ENCODE results near the gene MGRN1. TPM values are rescaled to one million over a fixed set of nuclear protein-coding genes. Genes with fewer than 3 reads are reported as not detected.

MGRN1 gene
- total and polyA plus RNA-seq, 2 experiments from 2014 or later, result 14.0 to 26.4 TPM

DNA sequence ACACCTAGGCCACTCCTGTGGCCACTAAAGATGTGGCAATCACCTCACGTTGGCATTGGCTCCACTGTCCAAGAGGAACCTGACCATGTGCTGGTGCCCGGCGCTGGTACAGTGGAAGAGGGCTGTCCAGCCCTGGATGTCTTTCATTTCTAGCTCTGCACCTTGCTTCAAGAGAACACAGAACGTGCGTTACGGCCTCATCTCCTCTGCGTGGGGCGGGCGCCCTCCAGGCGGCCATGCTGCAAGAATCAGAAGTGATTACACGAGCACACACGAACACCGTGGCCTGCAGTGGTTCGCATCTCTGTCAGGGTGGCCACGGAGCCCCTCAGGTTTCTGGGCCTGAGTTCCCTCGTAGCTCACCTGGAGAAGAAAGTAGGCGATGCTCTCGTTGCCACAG lies 102.0 kb downstream of the MGRN1 start:
- Histone ChIP-seq H3F3A (ENCODE audit: insufficient read depth) (no peaks in the 10 kb centered on the region), H3K4me1 (ENCODE audit: insufficient read depth) (no peaks in the 10 kb centered on the region), H3K27ac (no peak overlapping the region), H3K9me2 (ENCODE audit: insufficient read depth) (no peaks in the 10 kb centered on the region), H3K36me3 (ENCODE audit: low read depth) (peaks cover 11% of the 10 kb centered on the region; the same call in 1 of the 2 replicates), H4K20me1 (ENCODE audit: insufficient read depth) (no peaks in the 10 kb centered on the region), H3K9me3 (ENCODE audit: low read depth) (no peaks in the 10 kb centered on the region), H3K4me2 (ENCODE audit: unreplicated experiment) (no peak overlapping the region), H3K4me3 (no peak overlapping the region), H3K79me2 (ENCODE audit: insufficient read depth) (peaks cover 25% of the 10 kb centered on the region), H2AFZ (no peak overlapping the region), H3K9ac (no peak overlapping the region), H3K27me3 (replicated peaks; ENCODE audit: insufficient read depth) (no peaks in the 10 kb centered on the region)
- no peak for DNase-seq
- in situ Hi-C loops (cut with MboI), result no loop called here
- WGBS, 2 experiments (ENCODE audit: low coverage in 1 of 2, low lambda C conversion rate in 2 of 2, missing lambda C conversion rate in 2 of 2), result 90% methylated on average over 18 of the region's 18 CpGs
- no peak for TF ChIP-seq EZH2 (IDR thresholded peaks at IDR 0.05; ENCODE audit: insufficient read depth, poor library complexity, severe bottlenecking)
- TF ChIP-seq EZH2phosphoT487 (IDR thresholded peaks at IDR 0.05; ENCODE audit: insufficient read depth, low read depth), result no peak

DNA sequence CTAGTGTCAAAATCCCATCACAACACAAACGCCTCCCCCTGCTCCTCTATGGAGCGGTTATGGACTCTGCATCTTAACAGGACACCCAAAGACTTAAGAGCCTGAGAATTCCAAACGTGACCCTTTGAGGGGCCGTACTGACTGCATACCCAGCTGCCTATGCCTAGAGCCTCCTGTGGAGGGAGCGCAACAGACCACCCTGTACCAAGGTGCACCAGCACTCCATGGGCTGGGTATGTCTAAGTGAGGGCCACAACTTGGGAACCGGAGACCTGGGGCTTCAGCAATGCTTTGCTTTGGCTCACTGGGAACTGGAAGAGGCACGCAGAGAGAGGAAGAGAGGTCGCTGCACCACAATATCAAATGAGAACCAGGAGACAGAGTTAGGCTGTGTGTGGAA lies 104.0 kb downstream of the MGRN1 start:
- no peak overlapping the region for H3K9ac ChIP-seq
- no peaks in the 10 kb centered on the region for H3K9me3 ChIP-seq (ENCODE audit: low read depth)
- TF ChIP-seq EZH2 (IDR thresholded peaks at IDR 0.05; ENCODE audit: insufficient read depth, poor library complexity, severe bottlenecking) (no peak), EZH2phosphoT487 (IDR thresholded peaks at IDR 0.05; ENCODE audit: insufficient read depth, low read depth) (no peak)
- in situ Hi-C loops (cut with MboI), result no loop called here
- no peaks in the 10 kb centered on the region for H3K9me2 ChIP-seq (ENCODE audit: insufficient read depth)
- H3F3A ChIP-seq (ENCODE audit: insufficient read depth), result no peaks in the 10 kb centered on the region
- no peak overlapping the region for H3K4me2 ChIP-seq (ENCODE audit: unreplicated experiment)
- no peak overlapping the region for H3K27ac ChIP-seq
- no peaks in the 10 kb centered on the region for H4K20me1 ChIP-seq (ENCODE audit: insufficient read depth)
- H3K4me3 ChIP-seq, result no peak overlapping the region
- no peak overlapping the region for H2AFZ ChIP-seq
- no peaks in the 10 kb centered on the region for H3K4me1 ChIP-seq (ENCODE audit: insufficient read depth)
- H3K36me3 ChIP-seq (ENCODE audit: low read depth), result peaks cover 11% of the 10 kb centered on the region; the same call in 1 of the 2 replicates
- H3K79me2 ChIP-seq (ENCODE audit: insufficient read depth), result peaks cover 45% of the 10 kb centered on the region
- H3K27me3 ChIP-seq (replicated peaks; ENCODE audit: insufficient read depth), result no peaks in the 10 kb centered on the region
- 80 to 89% methylated on average over 8 of the region's 8 CpGs for WGBS, 2 experiments (ENCODE audit: low coverage in 1 of 2, low lambda C conversion rate in 2 of 2, missing lambda C conversion rate in 2 of 2)
- DNase-seq, result no peak

DNA sequence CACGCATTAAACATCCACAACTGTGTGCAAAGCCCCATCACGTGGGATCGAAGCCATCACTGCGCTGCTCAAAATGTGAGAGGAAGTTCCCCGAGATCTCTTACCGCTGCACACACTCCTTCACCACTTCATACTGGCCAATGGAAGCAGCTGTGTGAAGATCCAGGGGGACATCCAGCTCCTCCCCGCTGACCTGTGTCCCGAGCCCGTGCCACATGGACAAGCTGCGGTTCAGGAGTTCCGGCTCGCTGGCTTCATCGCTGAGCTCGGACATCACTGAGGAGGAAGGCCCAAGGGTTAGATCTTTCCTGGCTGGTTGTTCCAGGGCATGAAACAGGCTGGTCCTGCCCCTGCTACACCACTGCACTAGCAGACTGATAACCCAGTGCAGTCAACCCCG lies 105.2 kb downstream of the MGRN1 start:
- Histone ChIP-seq H3K9me3 (ENCODE audit: low read depth) (no peaks in the 10 kb centered on the region), H3K9ac (no peak overlapping the region), H3K79me2 (ENCODE audit: insufficient read depth) (peaks cover 48% of the 10 kb centered on the region), H3K27me3 (replicated peaks; ENCODE audit: insufficient read depth) (no peaks in the 10 kb centered on the region), H3K9me2 (ENCODE audit: insufficient read depth) (no peaks in the 10 kb centered on the region), H2AFZ (no peak overlapping the region), H3K36me3 (ENCODE audit: low read depth) (peaks cover 2% of the 10 kb centered on the region; the same call in 1 of the 2 replicates), H3F3A (ENCODE audit: insufficient read depth) (no peaks in the 10 kb centered on the region), H3K4me1 (ENCODE audit: insufficient read depth) (no peaks in the 10 kb centered on the region), H3K4me3 (no peak overlapping the region), H3K4me2 (ENCODE audit: unreplicated experiment) (no peak overlapping the region), H3K27ac (no peak overlapping the region), H4K20me1 (ENCODE audit: insufficient read depth) (no peaks in the 10 kb centered on the region)
- in situ Hi-C loops (cut with MboI), result no loop called here
- TF ChIP-seq EZH2phosphoT487 (IDR thresholded peaks at IDR 0.05; ENCODE audit: insufficient read depth, low read depth), result no peak
- DNase-seq, result no peak
- WGBS, 2 experiments (ENCODE audit: low coverage in 1 of 2, low lambda C conversion rate in 2 of 2, missing lambda C conversion rate in 2 of 2), result 95 to 99% methylated on average over 15 of the region's 15 CpGs

DNA sequence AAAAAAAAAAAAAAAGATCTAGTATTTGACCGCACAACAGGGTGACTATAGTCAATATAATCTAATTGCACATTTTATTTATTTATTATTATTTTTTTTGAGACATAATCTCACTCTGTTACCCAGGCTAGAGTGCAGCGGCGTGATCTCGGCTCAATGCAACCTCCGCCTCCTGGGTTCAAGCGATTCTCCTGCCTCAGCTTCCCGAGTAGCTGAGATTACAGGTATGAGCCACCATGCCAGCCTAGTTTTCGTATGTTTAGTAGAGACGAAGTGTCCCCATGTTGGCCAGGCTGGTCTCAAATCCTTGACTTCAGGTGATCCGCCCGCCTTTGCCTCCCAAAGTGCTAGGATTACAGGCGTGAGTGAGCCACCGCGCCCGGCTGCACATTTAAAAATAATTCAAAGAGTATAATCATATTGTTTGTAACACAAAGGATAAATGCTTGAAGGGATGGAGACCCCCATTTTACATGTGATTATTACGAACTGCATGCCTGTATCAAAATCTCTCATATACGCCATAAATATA lies 108.7 kb downstream of the MGRN1 start:
- H3K79me2 ChIP-seq (ENCODE audit: insufficient read depth), result peaks cover 48% of the 10 kb centered on the region
- H2AFZ ChIP-seq, result peak overlapping the region; percentile 98
- peaks cover 3% of the 10 kb centered on the region; the same call in 1 of the 2 replicates for H3K4me1 ChIP-seq (ENCODE audit: insufficient read depth)
- no peaks in the 10 kb centered on the region for H3K27me3 ChIP-seq (replicated peaks; ENCODE audit: insufficient read depth)
- DNase-seq, result peak; percentile 19
- H3K9me3 ChIP-seq (ENCODE audit: low read depth), result no peaks in the 10 kb centered on the region
- H3K9ac ChIP-seq, result peak overlapping the region; percentile 88
- peak overlapping the region; percentile 97 for H3K4me3 ChIP-seq
- H3K36me3 ChIP-seq (ENCODE audit: low read depth), result no peaks in the 10 kb centered on the region
- no peaks in the 10 kb centered on the region for H3F3A ChIP-seq (ENCODE audit: insufficient read depth)
- peak overlapping the region; percentile 93 for H3K4me2 ChIP-seq (ENCODE audit: unreplicated experiment)
- no peak for TF ChIP-seq EZH2phosphoT487 (IDR thresholded peaks at IDR 0.05; ENCODE audit: insufficient read depth, low read depth)
- TF ChIP-seq EZH2 (IDR thresholded peaks at IDR 0.05; ENCODE audit: insufficient read depth, poor library complexity, severe bottlenecking), result no peak
- H3K9me2 ChIP-seq (ENCODE audit: insufficient read depth), result no peaks in the 10 kb centered on the region
- no peak overlapping the region for H3K27ac ChIP-seq
- H4K20me1 ChIP-seq (ENCODE audit: insufficient read depth), result no peaks in the 10 kb centered on the region
- 13 to 20% methylated on average over 17 of the region's 17 CpGs for WGBS, 2 experiments (ENCODE audit: low coverage in 1 of 2, low lambda C conversion rate in 2 of 2, missing lambda C conversion rate in 2 of 2)
- in situ Hi-C loops (cut with MboI), result no loop called here

DNA sequence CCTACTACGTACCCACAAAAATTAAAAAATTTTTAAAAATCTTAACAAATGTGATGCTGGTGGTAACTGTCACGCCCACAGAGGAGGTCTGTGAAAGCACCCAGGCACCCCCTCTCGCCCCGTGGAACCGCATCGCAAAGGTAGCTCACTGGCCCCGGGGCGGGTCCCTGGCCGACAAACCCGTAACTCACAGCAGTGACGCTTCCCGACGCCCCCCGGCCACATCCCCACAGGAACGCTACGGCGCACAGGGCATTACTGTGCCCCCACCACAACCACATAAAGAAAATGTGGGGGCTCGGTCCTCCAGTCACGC lies 109.1 kb downstream of the MGRN1 start:
- Histone ChIP-seq H3K79me2 (ENCODE audit: insufficient read depth) (peaks cover 48% of the 10 kb centered on the region), H3K9ac (peak overlapping the region; percentile 88), H3K9me2 (ENCODE audit: insufficient read depth) (no peaks in the 10 kb centered on the region), H3K27ac (peak overlapping the region; percentile 29; the same call in 1 of the 2 replicates), H3K36me3 (ENCODE audit: low read depth) (no peaks in the 10 kb centered on the region), H2AFZ (peak overlapping the region; percentile 98), H3K27me3 (replicated peaks; ENCODE audit: insufficient read depth) (no peaks in the 10 kb centered on the region), H3K4me1 (ENCODE audit: insufficient read depth) (peaks cover 3% of the 10 kb centered on the region; the same call in 1 of the 2 replicates), H3K4me3 (peak overlapping the region; percentile 97), H3F3A (ENCODE audit: insufficient read depth) (no peaks in the 10 kb centered on the region), H3K4me2 (ENCODE audit: unreplicated experiment) (peak overlapping the region; percentile 93), H4K20me1 (ENCODE audit: insufficient read depth) (no peaks in the 10 kb centered on the region), H3K9me3 (ENCODE audit: low read depth) (no peaks in the 10 kb centered on the region)
- in situ Hi-C loops (cut with MboI), result no loop called here
- no peak for TF ChIP-seq EZH2phosphoT487 (IDR thresholded peaks at IDR 0.05; ENCODE audit: insufficient read depth, low read depth)
- TF ChIP-seq EZH2 (IDR thresholded peaks at IDR 0.05; ENCODE audit: insufficient read depth, poor library complexity, severe bottlenecking), result no peak
- DNase-seq, result peak; percentile 36
- WGBS, 2 experiments (ENCODE audit: low coverage in 1 of 2, low lambda C conversion rate in 2 of 2, missing lambda C conversion rate in 2 of 2), result 1% methylated on average over 19 of the region's 19 CpGs

All from GM23248 (cell line).